CD4-positive, alpha-beta memory T cell (primary cell): ENCODE data around the gene RHOH. TPM values are rescaled to one million over a fixed set of nuclear protein-coding genes. Genes with fewer than 3 reads are reported as not detected.

Source experiments
- CTCF ChIA-PET: fragments of 350-600 bp; sonication (Branson Sonifier 250); formaldehyde crosslinking; loops from one replicate; lab custom pipeline; 2021; ENCODE audit warnings: inconsistent platforms; ENCODE audit not compliant: partially characterized antibody; lab: Charles Lee
- POLR2A ChIA-PET: fragments of 350-600 bp; sonication (Branson Sonifier 250); formaldehyde crosslinking; loops from one replicate; lab custom pipeline; 2021; ENCODE audit not compliant: partially characterized antibody; lab: Charles Lee
- DNase-seq, 5 donors: peaks; one replicate each; pipeline versions ENCODE4 v3.0.0 to v3.0.0-alpha.2; 2020 to 2022; ENCODE audit warnings: mixed read lengths in 1 of 5
- H3K27ac ChIP-seq: one replicate; pipeline ENCODE4 v1.7.0; 2013; ENCODE audit warnings: low read depth, low read length
- H3K27me3 ChIP-seq: 2 replicates; pipeline ENCODE4 v1.7.0; 2013; ENCODE audit warnings: mild to moderate bottlenecking, low read length, moderate library complexity; ENCODE audit not compliant: insufficient read depth
- H3K36me3 ChIP-seq: 2 replicates; pipeline ENCODE4 v1.7.0; 2013; ENCODE audit warnings: mild to moderate bottlenecking, low read length, moderate library complexity; ENCODE audit not compliant: insufficient read depth
- H3K4me1 ChIP-seq: 2 replicates; pipeline ENCODE4 v1.7.0; 2013; ENCODE audit warnings: mild to moderate bottlenecking, low read length, moderate library complexity; ENCODE audit not compliant: insufficient read depth
- H3K4me3 ChIP-seq, 2 donors: one replicate each; pipeline ENCODE4 v1.7.0; 2013; ENCODE audit warnings: low read length in 2 of 2, mild to moderate bottlenecking in 1 of 2
- H3K9me3 ChIP-seq, 2 donors: one replicate each; pipeline ENCODE4 v1.7.0; 2013; ENCODE audit warnings: low read length in 2 of 2, control low read depth in 1 of 2; ENCODE audit not compliant: control insufficient read depth in 1 of 2
- H3K27ac Mint-ChIP-seq, 7 donors: one replicate each; pipeline ENCODE4 v1.8.0; 2020 to 2021; ENCODE audit warnings: mixed read lengths in 7 of 7, mild to moderate bottlenecking in 6 of 7, inconsistent platforms in 3 of 7, moderate library complexity in 3 of 7
- H3K27me3 Mint-ChIP-seq, 2 donors: one replicate each; pipeline ENCODE4 v1.8.0; 2020 to 2021; ENCODE audit warnings: mixed read lengths in 2 of 2
- H3K36me3 Mint-ChIP-seq, 2 donors: one replicate each; pipeline ENCODE4 v1.8.0; 2020 to 2021; ENCODE audit warnings: mixed read lengths in 2 of 2, inconsistent platforms in 1 of 2, mild to moderate bottlenecking in 1 of 2
- H3K4me1 Mint-ChIP-seq, 4 donors: one replicate each; pipeline ENCODE4 v1.8.0; 2020 to 2021; ENCODE audit warnings: mixed read lengths in 4 of 4, mild to moderate bottlenecking in 1 of 4
- H3K4me3 Mint-ChIP-seq, 8 donors: one replicate each; pipeline ENCODE4 v1.8.0; 2020 to 2021; ENCODE audit warnings: mixed read lengths in 8 of 8, mild to moderate bottlenecking in 7 of 8, moderate library complexity in 6 of 8, inconsistent platforms in 3 of 8
- H3K9me3 Mint-ChIP-seq, 8 donors: one replicate each; pipeline ENCODE4 v1.8.0; 2020 to 2021; ENCODE audit warnings: mixed read lengths in 8 of 8, mild to moderate bottlenecking in 5 of 8, inconsistent platforms in 3 of 8, moderate library complexity in 1 of 8
- intact Hi-C: fragments of 100-400 bp; cut with micrococcal nuclease; formaldehyde crosslinking; loops from one replicate; pipeline ENCODE4 v1.15.1; 2023
- polyA plus RNA-seq, 2 donors: library from polyadenylated mRNA; unstranded; fragments of 300-500 nt; fragmentation: Illumina TruSeq; gene quantifications; one replicate each; pipeline ENCODE4 v1.2.3, GENCODE V29; 2021
- total RNA-seq, 2 experiments: library from RNA; stranded (reverse); gene quantifications; one replicate each; pipeline ENCODE4 v1.2.3, GENCODE V29; 2021

Gene RHOH
- total and polyA plus RNA-seq, 4 experiments from 2014 or later = 198 to 486 (median 233) TPM

DNA sequence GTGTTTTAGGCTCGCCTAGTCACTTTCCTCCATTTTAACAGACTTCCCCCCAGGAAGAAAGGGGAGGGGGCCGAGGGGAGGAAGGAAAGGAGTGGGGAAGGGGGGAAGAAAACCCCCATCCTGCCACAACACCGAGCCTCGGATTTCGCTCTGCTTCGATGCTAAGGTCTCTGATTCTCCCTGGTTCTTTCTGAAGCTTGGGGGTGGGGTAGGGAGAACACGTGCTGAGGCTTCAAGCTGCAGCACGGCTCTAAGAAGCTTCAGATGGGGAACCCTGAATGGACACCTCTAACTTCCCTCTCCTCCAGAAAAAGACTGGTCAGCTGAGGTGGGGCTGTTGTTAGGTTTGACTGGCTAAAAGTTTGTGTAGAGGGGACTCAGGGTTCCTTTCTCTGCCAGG lies 61.8 kb downstream of the RHOH start:
- no peaks in the 10 kb centered on the region for H3K27me3 ChIP-seq
- CTCF ChIA-PET = interaction anchor here (0.6 to 1.2 kb wide), 3 partner anchors 11 to 104 kb away, joined by 3 read pairs; no protein-coding TSS in a partner anchor
- H3K4me1 ChIP-seq = peaks cover 56% of the 10 kb centered on the region
- no peaks in the 10 kb centered on the region for H3K27me3 Mint-ChIP-seq
- H3K4me3 ChIP-seq = no peak overlapping the region
- peaks cover 32 to 76% (median 56%) of the 10 kb centered on the region in 4 donors for H3K4me1 Mint-ChIP-seq
- H3K36me3 ChIP-seq = no peaks in the 10 kb centered on the region
- peaks cover 0 to 2% (median 0%) of the 10 kb centered on the region in 8 donors for H3K9me3 Mint-ChIP-seq
- no peaks in the 10 kb centered on the region for H3K9me3 ChIP-seq
- no peak overlapping the region for H3K27ac ChIP-seq
- H3K4me3 Mint-ChIP-seq = peak overlapping the region in 5 of 8 donors; percentile 32 to 75 (median 36)
- DNase-seq = no peak
- intact Hi-C loops = no loop called here
- peak overlapping the region in 6 of 7 donors; percentile 21 to 90 (median 62) for H3K27ac Mint-ChIP-seq
- POLR2A ChIA-PET = interaction anchor here (0.6 to 1.0 kb wide), 3 partner anchors 11 to 51 kb away, joined by 3 read pairs; no protein-coding TSS in a partner anchor
- H3K36me3 Mint-ChIP-seq = no peaks in the 10 kb centered on the region

DNA sequence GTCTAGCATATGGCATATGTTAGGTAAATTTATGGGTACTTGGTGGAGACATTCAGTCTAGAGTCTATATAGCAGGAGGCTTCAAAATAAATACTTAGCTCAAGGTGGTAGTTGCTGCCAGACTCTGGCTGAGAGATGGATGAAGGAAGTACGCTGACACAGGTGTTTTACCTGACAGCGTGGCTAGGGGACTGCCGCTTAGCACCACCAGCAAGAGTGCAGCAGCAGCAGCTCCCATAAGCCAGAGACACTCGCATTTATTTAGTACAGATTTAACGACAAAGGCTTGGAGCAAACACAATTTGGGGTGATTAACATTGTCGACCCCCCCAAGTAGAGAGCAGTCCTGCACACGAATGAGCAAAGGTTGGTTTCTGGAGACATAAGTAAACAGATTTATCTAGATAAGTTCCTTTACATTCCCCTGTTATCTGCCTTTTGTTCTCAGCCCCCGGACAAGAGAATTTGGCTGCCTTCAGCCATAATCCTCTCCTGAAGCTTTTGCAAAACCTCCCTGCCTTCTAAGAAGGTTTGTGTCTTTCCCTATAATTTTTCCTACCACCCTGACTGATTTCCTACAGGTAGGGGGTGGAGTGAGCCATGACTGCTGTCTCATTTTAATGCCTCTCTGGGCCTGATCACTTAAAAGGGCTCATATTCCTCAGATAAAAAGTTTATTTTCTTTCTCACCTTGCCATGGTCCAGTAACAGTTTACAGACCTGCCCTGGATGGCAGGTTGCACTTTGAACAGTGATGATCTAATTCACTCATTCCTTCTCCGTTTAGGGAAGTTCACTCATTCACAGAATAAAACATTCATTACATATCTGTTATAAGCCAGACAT lies 64.6 kb downstream of the RHOH start:
- H3K4me3 Mint-ChIP-seq = no peak overlapping the region
- no peaks in the 10 kb centered on the region for H3K27me3 ChIP-seq
- H3K36me3 Mint-ChIP-seq = no peaks in the 10 kb centered on the region
- peaks cover 28 to 74% (median 53%) of the 10 kb centered on the region in 4 donors for H3K4me1 Mint-ChIP-seq
- peak overlapping the region in 5 of 7 donors; percentile 6 to 60 (median 22) for H3K27ac Mint-ChIP-seq
- no peaks in the 10 kb centered on the region for H3K36me3 ChIP-seq
- H3K9me3 Mint-ChIP-seq = no peaks in the 10 kb centered on the region
- no peak overlapping the region for H3K4me3 ChIP-seq
- H3K4me1 ChIP-seq = peaks cover 48% of the 10 kb centered on the region
- no peak overlapping the region for H3K27ac ChIP-seq
- H3K9me3 ChIP-seq = no peaks in the 10 kb centered on the region
- no peak for DNase-seq
- CTCF ChIA-PET = no interaction called here
- no peaks in the 10 kb centered on the region for H3K27me3 Mint-ChIP-seq
- intact Hi-C loops = no loop called here
- POLR2A ChIA-PET = interaction anchor here (0.6 kb wide), 1 partner anchor 51 kb away, joined by 3 read pairs; no protein-coding TSS in a partner anchor

DNA sequence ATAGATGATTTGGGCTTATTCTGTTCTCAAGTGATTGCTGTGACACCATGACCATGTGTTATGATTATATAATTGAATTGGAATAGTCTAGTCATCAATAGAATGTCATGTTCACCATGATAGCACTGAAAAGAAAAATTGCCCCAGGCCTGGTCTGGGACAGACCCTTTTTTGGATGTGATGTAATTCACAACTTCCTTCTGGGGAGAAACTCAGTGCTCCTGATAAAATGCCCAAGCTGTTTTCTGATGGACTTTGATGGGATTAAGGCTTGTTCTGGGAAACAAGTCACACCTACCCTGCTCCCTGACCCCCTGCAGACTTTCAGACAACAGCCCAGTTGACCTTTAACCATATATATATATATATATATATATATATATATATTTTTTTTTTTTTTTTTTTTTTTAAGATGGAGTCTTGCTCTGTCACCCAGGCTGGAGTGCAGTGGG lies 65.3 kb downstream of the RHOH start:
- CTCF ChIA-PET = no interaction called here

DNA sequence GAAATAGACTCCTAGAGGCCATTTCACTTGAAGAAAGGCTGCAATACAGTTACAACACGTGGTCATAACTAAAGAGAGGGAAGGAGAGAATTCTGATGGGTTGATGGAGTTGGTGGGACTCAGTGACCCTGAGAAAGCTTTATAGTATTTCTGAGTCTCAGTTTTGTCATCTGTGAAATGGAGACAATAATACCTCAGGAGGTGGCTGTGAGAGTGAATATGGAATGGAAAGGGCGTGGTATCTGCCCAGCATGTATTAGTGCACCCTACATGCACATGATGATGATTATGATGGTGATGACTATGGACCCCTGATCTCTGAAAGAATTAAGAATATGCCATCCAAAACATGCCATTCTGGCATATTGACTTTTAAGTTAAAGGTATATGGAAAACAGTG lies 66.0 kb downstream of the RHOH start:
- H3K9me3 ChIP-seq = no peaks in the 10 kb centered on the region
- H3K27me3 Mint-ChIP-seq = no peaks in the 10 kb centered on the region
- H3K36me3 Mint-ChIP-seq = no peaks in the 10 kb centered on the region
- H3K9me3 Mint-ChIP-seq = no peaks in the 10 kb centered on the region
- ChIA-PET CTCF (no interaction called here), POLR2A (no interaction called here)
- no peak overlapping the region for H3K4me3 Mint-ChIP-seq
- H3K27me3 ChIP-seq = no peaks in the 10 kb centered on the region
- intact Hi-C loops = no loop called here
- H3K27ac Mint-ChIP-seq = no peak overlapping the region
- H3K4me3 ChIP-seq = no peak overlapping the region
- H3K27ac ChIP-seq = no peak overlapping the region
- H3K4me1 Mint-ChIP-seq = peaks cover 27 to 68% (median 49%) of the 10 kb centered on the region in 4 donors
- H3K4me1 ChIP-seq = peaks cover 37% of the 10 kb centered on the region
- H3K36me3 ChIP-seq = no peaks in the 10 kb centered on the region
- DNase-seq = no peak

More for the DNA sequence above, 65.3 kb downstream of the RHOH start:
- H3K9me3 Mint-ChIP-seq = no peaks in the 10 kb centered on the region
- H3K27ac ChIP-seq = no peak overlapping the region
- no peaks in the 10 kb centered on the region for H3K9me3 ChIP-seq
- H3K4me1 ChIP-seq = peaks cover 43% of the 10 kb centered on the region
- H3K27me3 Mint-ChIP-seq = no peaks in the 10 kb centered on the region
- H3K4me3 ChIP-seq = no peak overlapping the region
- H3K4me3 Mint-ChIP-seq = no peak overlapping the region
- no peaks in the 10 kb centered on the region for H3K36me3 Mint-ChIP-seq
- H3K4me1 Mint-ChIP-seq = peaks cover 27 to 70% (median 47%) of the 10 kb centered on the region in 4 donors
- intact Hi-C loops = no loop called here
- POLR2A ChIA-PET = no interaction called here
- no peak for DNase-seq
- H3K27me3 ChIP-seq = no peaks in the 10 kb centered on the region
- peak overlapping the region in 1 of 7 donors; percentile 22 for H3K27ac Mint-ChIP-seq
- no peaks in the 10 kb centered on the region for H3K36me3 ChIP-seq

DNA sequence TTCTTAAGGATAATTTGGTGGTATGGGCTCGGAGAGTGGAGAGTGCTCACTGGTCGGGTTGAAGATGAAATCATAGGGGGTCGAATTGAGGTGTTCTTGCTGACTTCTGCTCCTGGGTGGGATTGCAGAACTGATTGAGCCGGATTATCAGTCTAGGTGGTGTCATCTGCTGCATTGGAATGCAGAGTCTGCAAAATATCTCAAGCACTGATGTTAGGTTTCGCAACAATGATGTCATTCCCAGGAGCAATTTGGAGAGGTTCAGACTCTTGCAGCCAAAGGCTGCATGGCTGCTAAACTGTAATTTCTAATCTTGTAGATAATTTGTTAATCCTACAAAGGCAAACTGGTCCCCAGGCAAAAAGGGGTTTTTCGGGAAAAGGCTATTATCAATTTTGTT lies 67.7 kb downstream of the RHOH start:
- H3K4me3 Mint-ChIP-seq = peak overlapping the region in 1 of 8 donors; percentile 26
- Histone ChIP-seq H3K27me3 (no peaks in the 10 kb centered on the region), H3K27ac (no peak overlapping the region), H3K9me3 (no peaks in the 10 kb centered on the region), H3K4me3 (no peak overlapping the region), H3K4me1 (peaks cover 26% of the 10 kb centered on the region), H3K36me3 (no peaks in the 10 kb centered on the region)
- intact Hi-C loops = no loop called here
- no peaks in the 10 kb centered on the region for H3K9me3 Mint-ChIP-seq
- peak overlapping the region in 3 of 7 donors; percentile 30 to 54 (median 33) for H3K27ac Mint-ChIP-seq
- H3K4me1 Mint-ChIP-seq = peaks cover 24 to 56% (median 40%) of the 10 kb centered on the region in 4 donors
- CTCF ChIA-PET = interaction anchor here (1.0 to 1.2 kb wide), 2 partner anchors 44 to 53 kb away, joined by 3 to 4 read pairs; no protein-coding TSS in a partner anchor
- H3K36me3 Mint-ChIP-seq = no peaks in the 10 kb centered on the region
- no peak for DNase-seq
- POLR2A ChIA-PET = interaction anchor here (1.2 to 1.4 kb wide), 2 partner anchors 20 to 64 kb away, joined by 3 to 4 read pairs; no protein-coding TSS in a partner anchor
- H3K27me3 Mint-ChIP-seq = no peaks in the 10 kb centered on the region

DNA sequence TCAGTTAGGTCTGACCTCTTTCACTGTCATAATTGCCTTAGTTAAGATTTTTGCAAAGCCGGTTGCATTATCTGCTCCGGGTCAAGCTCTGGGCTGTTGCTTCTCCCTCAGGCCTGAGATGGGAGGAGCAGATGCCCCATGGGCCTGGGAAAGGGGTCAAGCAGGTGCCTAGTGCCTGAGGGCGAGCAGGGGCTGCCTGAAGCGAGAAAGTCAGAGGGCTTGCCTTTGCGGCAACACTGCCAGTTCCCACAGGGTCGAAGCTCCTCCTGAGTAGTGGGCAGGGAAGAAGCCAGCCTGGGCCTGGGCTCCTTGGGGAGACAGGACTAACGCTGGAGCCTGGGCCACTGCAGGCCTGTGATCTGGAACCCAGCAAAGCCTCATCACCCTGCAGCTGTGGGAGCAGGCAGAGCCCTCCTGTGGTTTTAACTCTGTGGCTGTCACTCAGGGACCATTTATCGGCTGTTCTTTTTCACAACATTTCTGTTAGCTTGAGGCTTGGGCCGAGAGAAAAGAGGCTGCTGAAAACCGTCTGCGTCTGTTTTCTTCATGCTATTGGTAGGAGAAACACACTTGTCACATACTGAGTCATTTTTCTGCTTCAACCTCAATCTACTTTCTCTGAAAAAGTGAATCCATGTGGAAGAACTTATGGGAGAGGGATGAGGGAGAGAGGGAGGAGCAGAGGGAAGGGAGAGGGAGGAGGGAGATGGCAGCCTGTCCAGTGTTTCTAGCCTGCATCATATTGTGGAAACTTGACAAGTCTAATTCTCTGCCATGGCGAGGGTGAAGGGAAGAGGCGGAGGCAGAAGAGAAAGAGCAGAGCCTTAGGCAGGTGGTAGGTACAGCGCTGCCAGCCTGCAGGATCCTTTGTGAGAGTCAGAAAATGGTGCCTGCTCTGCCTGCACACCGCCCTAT lies 68.4 kb downstream of the RHOH start:
- H3K9me3 Mint-ChIP-seq = no peaks in the 10 kb centered on the region
- Histone ChIP-seq H3K9me3 (no peaks in the 10 kb centered on the region), H3K36me3 (no peaks in the 10 kb centered on the region), H3K4me3 (no peak overlapping the region), H3K27ac (peak overlapping the region; percentile 19), H3K4me1 (peaks cover 26% of the 10 kb centered on the region), H3K27me3 (no peaks in the 10 kb centered on the region)
- H3K27ac Mint-ChIP-seq = peak overlapping the region; percentile 66 to 93 (median 85)
- DNase-seq = peak in 3 of 5 donors; percentile 51 to 63 (median 53)
- H3K4me3 Mint-ChIP-seq = peak overlapping the region; percentile 42 to 78 (median 70)
- intact Hi-C loops = loop anchor here (1.0 to 5.0 kb wide), 2 partner anchors 18 to 42 kb away; no protein-coding TSS in a partner anchor
- no peaks in the 10 kb centered on the region for H3K27me3 Mint-ChIP-seq
- peaks cover 26 to 54% (median 39%) of the 10 kb centered on the region in 4 donors for H3K4me1 Mint-ChIP-seq
- CTCF ChIA-PET = interaction anchor here (0.9 to 1.2 kb wide), 5 partner anchors 9 to 52 kb away, joined by 3 to 4 read pairs (median 3); no protein-coding TSS in a partner anchor
- POLR2A ChIA-PET = interaction anchor here (0.9 to 1.4 kb wide), 7 partner anchors 9 to 70 kb away, joined by 3 to 7 read pairs (median 3); no protein-coding TSS in a partner anchor
- H3K36me3 Mint-ChIP-seq = no peaks in the 10 kb centered on the region
